Measurements from ENCODE around the gene MRPS2.

MRPS2 gene

GRCh38 chr9:135480071-135480939 is 20.2 kb upstream of the MRPS2 start:
- DNase-seq (ENCODE audit: extremely low read depth in 1 of 2, low read depth in 1 of 2): no peak

- DNase-seq (ENCODE audit: extremely low read depth in 1 of 2, low read depth in 1 of 2): no peak
Observed at GRCh38 chr9:135480940-135481310, 19.6 kb upstream of the MRPS2 start.

GRCh38 chr9:135482015-135482754 is 18.3 kb upstream of the MRPS2 start:
- no peak for DNase-seq (ENCODE audit: extremely low read depth in 1 of 2, low read depth in 1 of 2)

GRCh38 chr9:135484460-135485277 is 15.8 kb upstream of the MRPS2 start:
- DNase-seq (ENCODE audit: extremely low read depth in 1 of 2, low read depth in 1 of 2): no peak

GRCh38 chr9:135485385-135485784 is 15.1 kb upstream of the MRPS2 start:
- no peak for DNase-seq (ENCODE audit: extremely low read depth in 1 of 2, low read depth in 1 of 2)

- no peak for DNase-seq (ENCODE audit: extremely low read depth in 1 of 2, low read depth in 1 of 2)
Observed at GRCh38 chr9:135485832-135486231, 14.7 kb upstream of the MRPS2 start.

- DNase-seq (ENCODE audit: extremely low read depth in 1 of 2, low read depth in 1 of 2): no peak
Observed at GRCh38 chr9:135486267-135487065, 14.0 kb upstream of the MRPS2 start.

GRCh38 chr9:135487281-135488012 is 13.0 kb upstream of the MRPS2 start:
- no peak for DNase-seq (ENCODE audit: extremely low read depth in 1 of 2, low read depth in 1 of 2)

- no peak for DNase-seq (ENCODE audit: extremely low read depth in 1 of 2, low read depth in 1 of 2)
Observed at GRCh38 chr9:135488013-135488330, 12.5 kb upstream of the MRPS2 start.

GRCh38 chr9:135488527-135488926 is 12.0 kb upstream of the MRPS2 start:
- no peak for DNase-seq (ENCODE audit: extremely low read depth in 1 of 2, low read depth in 1 of 2)

- DNase-seq (ENCODE audit: extremely low read depth in 1 of 2, low read depth in 1 of 2): no peak
Observed at GRCh38 chr9:135489188-135489906, 11.1 kb upstream of the MRPS2 start.

- DNase-seq (ENCODE audit: extremely low read depth in 1 of 2, low read depth in 1 of 2): no peak
Observed at GRCh38 chr9:135490166-135490870, 10.2 kb upstream of the MRPS2 start.

- DNase-seq (ENCODE audit: extremely low read depth in 1 of 2, low read depth in 1 of 2): no peak
Observed at GRCh38 chr9:135490980-135491464, 9.5 kb upstream of the MRPS2 start.

- no peak for DNase-seq (ENCODE audit: extremely low read depth in 1 of 2, low read depth in 1 of 2)
Observed at GRCh38 chr9:135491764-135492163, 8.7 kb upstream of the MRPS2 start.

GRCh38 chr9:135492886-135493669 is 7.4 kb upstream of the MRPS2 start:
- no peak for DNase-seq (ENCODE audit: extremely low read depth in 1 of 2, low read depth in 1 of 2)

GRCh38 chr9:135494791-135495559 is 5.5 kb upstream of the MRPS2 start:
- DNase-seq (ENCODE audit: extremely low read depth in 1 of 2, low read depth in 1 of 2): no peak
